Skeletal muscle tissue (tissue), 5 donors: Measurements from ENCODE around the gene KDM3A. TPM values are rescaled to one million over a fixed set of nuclear protein-coding genes. Genes with fewer than 3 reads are reported as not detected.

Experiments
- H3K27ac ChIP-seq: one replicate; pipeline ENCODE4 v1.7.0; 2013; ENCODE audit warnings: mild to moderate bottlenecking, low read depth, low read length, inconsistent platforms
- H3K27me3 ChIP-seq, 3 donors: one replicate each; pipeline ENCODE4 v1.7.0; 2013; ENCODE audit warnings: low read length in 3 of 3; ENCODE audit not compliant: control insufficient read depth in 3 of 3, insufficient read depth in 3 of 3
- H3K36me3 ChIP-seq, 3 donors: one replicate each; pipeline ENCODE4 v1.7.0; 2013; ENCODE audit warnings: low read length in 3 of 3; ENCODE audit not compliant: control insufficient read depth in 3 of 3, insufficient read depth in 3 of 3
- H3K4me1 ChIP-seq, 3 donors: one replicate each; pipeline ENCODE4 v1.7.0; 2013; ENCODE audit warnings: low read length in 3 of 3, mild to moderate bottlenecking in 3 of 3; ENCODE audit not compliant: control insufficient read depth in 3 of 3, insufficient read depth in 3 of 3
- H3K4me3 ChIP-seq, 3 donors: one replicate each; pipeline ENCODE4 v1.7.0; 2013; ENCODE audit warnings: low read length in 3 of 3
- H3K9ac ChIP-seq, 3 donors: one replicate each; pipeline ENCODE4 v1.7.0; 2013; ENCODE audit warnings: low read length in 3 of 3, mild to moderate bottlenecking in 3 of 3, moderate library complexity in 2 of 3, low read depth in 1 of 3
- H3K9me3 ChIP-seq, 3 donors: one replicate each; pipeline ENCODE4 v1.7.0; 2013; ENCODE audit warnings: low read length in 3 of 3; ENCODE audit not compliant: control insufficient read depth in 3 of 3
- small RNA-seq: library from RNA; depleted of rRNA; stranded (forward); fragments of <200 nt; gene quantifications from one replicate; pipeline ENCODE3, GENCODE V24; 2014
- total RNA-seq: library from RNA; depleted of rRNA; stranded (reverse); fragments of >200 nt; gene quantifications from one replicate; pipeline ENCODE4 v1.2.3, GENCODE V29; 2014
- donor health status: Osteomylitis.

The KDM3A gene
- total RNA-seq, 1 donor from 2014 or later, result 41.2 TPM

- no peaks in the 10 kb centered on the region for H3K9me3 ChIP-seq
- H3K4me3 ChIP-seq, result no peak overlapping the region
- H3K9ac ChIP-seq, result no peak overlapping the region
- H3K4me1 ChIP-seq, result no peaks in the 10 kb centered on the region
- no peak overlapping the region for H3K27ac ChIP-seq
- no peaks in the 10 kb centered on the region for H3K27me3 ChIP-seq
- peaks cover 0 to 13% (median 5%) of the 10 kb centered on the region in 3 donors for H3K36me3 ChIP-seq
Observed at GRCh38 chr2:86522711-86523110, 81.5 kb downstream of the KDM3A start.

- H3K36me3 ChIP-seq, result peaks cover 3 to 13% (median 9%) of the 10 kb centered on the region in 3 donors
Observed at GRCh38 chr2:86523491-86523890, 82.3 kb downstream of the KDM3A start.

GRCh38 chr2:86525421-86526340 is 84.5 kb downstream of the KDM3A start:
- Histone ChIP-seq H3K4me1 (no peaks in the 10 kb centered on the region), H3K4me3 (no peak overlapping the region), H3K27me3 (no peaks in the 10 kb centered on the region), H3K9ac (no peak overlapping the region), H3K27ac (no peak overlapping the region), H3K9me3 (no peaks in the 10 kb centered on the region), H3K36me3 (peaks cover 8 to 17% (median 14%) of the 10 kb centered on the region in 3 donors)

More at GRCh38 chr2:86523491-86523890, 82.3 kb downstream of the KDM3A start:
- Histone ChIP-seq H3K9me3 (no peaks in the 10 kb centered on the region), H3K4me1 (no peaks in the 10 kb centered on the region), H3K9ac (no peak overlapping the region), H3K4me3 (no peak overlapping the region), H3K27me3 (no peaks in the 10 kb centered on the region), H3K27ac (no peak overlapping the region)

DNA sequence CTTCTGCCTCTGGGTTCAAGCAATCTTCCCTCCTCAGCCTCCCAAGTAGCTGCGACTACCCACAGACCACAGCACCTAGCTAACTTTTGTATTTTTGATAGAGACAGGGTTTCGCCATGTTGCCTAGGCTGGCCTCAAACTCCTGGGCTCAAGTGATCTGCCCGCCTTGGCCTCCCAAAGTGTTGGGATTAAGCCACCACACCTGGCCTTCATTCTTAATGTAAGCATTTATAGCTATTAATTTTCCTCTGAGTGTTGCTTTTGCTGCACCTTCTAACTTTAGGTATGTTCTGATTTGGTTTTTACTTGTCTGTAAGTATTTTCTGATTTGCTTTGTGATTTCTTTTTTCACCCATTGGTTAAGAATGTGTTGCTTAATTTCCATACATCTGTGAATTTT is 92.4 kb downstream of the KDM3A start:
- H3K36me3 ChIP-seq, result peaks cover 4 to 7% (median 6%) of the 10 kb centered on the region in 3 donors
- no peaks in the 10 kb centered on the region for H3K27me3 ChIP-seq
- H3K4me3 ChIP-seq, result no peak overlapping the region
- H3K9ac ChIP-seq, result no peak overlapping the region
- no peaks in the 10 kb centered on the region for H3K4me1 ChIP-seq
- no peak overlapping the region for H3K27ac ChIP-seq
- H3K9me3 ChIP-seq, result no peaks in the 10 kb centered on the region

- Histone ChIP-seq H3K27me3 (no peaks in the 10 kb centered on the region), H3K4me3 (no peak overlapping the region), H3K36me3 (no peaks in the 10 kb centered on the region), H3K9ac (no peak overlapping the region), H3K27ac (no peak overlapping the region), H3K9me3 (no peaks in the 10 kb centered on the region), H3K4me1 (no peaks in the 10 kb centered on the region)
Observed at GRCh38 chr2:86541334-86541733, 100.2 kb downstream of the KDM3A start.

Small RNA genes within 50 kb of the gene (small RNA-seq; reads per million reads assigned to genes)
- not detected for gene RNU6-640P

Other genes with a start within 250 kb of the KDM3A start
- 43.8 TPM for gene IMMT, start 245.9 kb upstream of the KDM3A start, total RNA-seq
- 20.9 TPM for gene MRPL35, start 241.9 kb upstream of the KDM3A start, total RNA-seq
- 24.0 TPM for gene REEP1, start 103.7 kb upstream of the KDM3A start, total RNA-seq
- 42.8 TPM for gene CHMP3, start 122.1 kb downstream of the KDM3A start, total RNA-seq
- 33.4 TPM for gene RNF103, start 182.5 kb downstream of the KDM3A start, total RNA-seq